HEK293T (cell line): ENCODE measurements around the gene GSDME.
"Not testable (repeated sequence)": the region's sequence is repeated elsewhere in the genome, so short reads cannot be mapped to it uniquely, and the experiment has no call there.

Experiments
- CTCF ChIA-PET: fragments of 350-600 bp; formaldehyde crosslinking; extraction: SDS; loops from one replicate; lab custom pipeline; 2021; ENCODE audit warnings: antibody characterized with exemption, inconsistent platforms; lab: Yijun Ruan, JAX
- POLR2A ChIA-PET: fragments of 350-600 bp; formaldehyde crosslinking; extraction: SDS; loops from one replicate; lab custom pipeline; 2020; ENCODE audit warnings: antibody characterized with exemption, inconsistent platforms; lab: Yijun Ruan, JAX
- DNase-seq: peaks from one replicate; pipeline ENCODE4 v3.0.0; 2012; ENCODE audit warnings: mixed read lengths; ENCODE audit errors: extremely low spot score
- ARNT ChIP-seq: fragments of 450-650 bp; IDR thresholded peaks from 2 replicates; pipeline ENCODE4 v1.6.1; 2017; ENCODE audit warnings: mild to moderate bottlenecking
- BHLHE40 ChIP-seq: fragments of 450-650 bp; IDR thresholded peaks from 2 replicates; pipeline ENCODE4 v1.6.1; 2016; ENCODE audit warnings: mild to moderate bottlenecking, moderate library complexity, borderline replicate concordance
- CTBP1 ChIP-seq: fragments of 450-650 bp; IDR thresholded peaks from 2 replicates; pipeline ENCODE4 v1.6.1; 2016; ENCODE audit warnings: borderline replicate concordance
- ELF4 ChIP-seq: fragments of 450-650 bp; IDR thresholded peaks from 2 replicates; pipeline ENCODE4 v1.6.1; 2017; ENCODE audit warnings: antibody characterized with exemption
- FOXA1 ChIP-seq: fragments of 450-650 bp; IDR thresholded peaks from 2 replicates; pipeline ENCODE4 v1.6.1; 2016; ENCODE audit warnings: mild to moderate bottlenecking
- FOXK2 ChIP-seq: fragments of 450-650 bp; IDR thresholded peaks from 2 replicates; pipeline ENCODE4 v1.6.1; 2016; ENCODE audit warnings: mild to moderate bottlenecking
- FOXM1 ChIP-seq: fragments of 450-650 bp; IDR thresholded peaks from 2 replicates; pipeline ENCODE4 v1.6.1; 2017; ENCODE audit warnings: mild to moderate bottlenecking, borderline replicate concordance
- HDGF ChIP-seq: fragments of 450-650 bp; IDR thresholded peaks from 2 replicates; pipeline ENCODE4 v1.6.1; 2017; ENCODE audit warnings: antibody characterized with exemption, borderline replicate concordance
- L3MBTL2 ChIP-seq: fragments of 450-650 bp; conservative IDR thresholded peaks from 2 replicates; pipeline ENCODE4 v1.6.1; 2016; ENCODE audit warnings: mild to moderate bottlenecking
- LEF1 ChIP-seq: fragments of 450-650 bp; IDR thresholded peaks from 2 replicates; pipeline ENCODE4 v1.6.1; 2017; ENCODE audit warnings: mild to moderate bottlenecking, borderline replicate concordance
- NFRKB ChIP-seq: fragments of 450-650 bp; IDR thresholded peaks from 2 replicates; pipeline ENCODE4 v1.6.1; 2016; ENCODE audit warnings: mild to moderate bottlenecking, moderate library complexity
- SP1 ChIP-seq: fragments of 450-650 bp; IDR thresholded peaks from 2 replicates; pipeline ENCODE4 v1.6.1; 2017
- SUZ12 ChIP-seq: fragments of 450-650 bp; IDR thresholded peaks from 2 replicates; pipeline ENCODE4 v1.6.1; 2016; ENCODE audit warnings: mild to moderate bottlenecking
- TARDBP ChIP-seq: fragments of 450-650 bp; IDR thresholded peaks from 2 replicates; pipeline ENCODE4 v1.6.1; 2016
- ZNF384 ChIP-seq: fragments of 450-650 bp; IDR thresholded peaks from 2 replicates; pipeline ENCODE4 v1.6.1; 2016
- TF ChIP-seq, protein P1 (sequence below): fragments of 450-650 bp; IDR thresholded peaks from 2 replicates; pipeline ENCODE4 v1.6.1; 2016

The GSDME gene

DNA sequence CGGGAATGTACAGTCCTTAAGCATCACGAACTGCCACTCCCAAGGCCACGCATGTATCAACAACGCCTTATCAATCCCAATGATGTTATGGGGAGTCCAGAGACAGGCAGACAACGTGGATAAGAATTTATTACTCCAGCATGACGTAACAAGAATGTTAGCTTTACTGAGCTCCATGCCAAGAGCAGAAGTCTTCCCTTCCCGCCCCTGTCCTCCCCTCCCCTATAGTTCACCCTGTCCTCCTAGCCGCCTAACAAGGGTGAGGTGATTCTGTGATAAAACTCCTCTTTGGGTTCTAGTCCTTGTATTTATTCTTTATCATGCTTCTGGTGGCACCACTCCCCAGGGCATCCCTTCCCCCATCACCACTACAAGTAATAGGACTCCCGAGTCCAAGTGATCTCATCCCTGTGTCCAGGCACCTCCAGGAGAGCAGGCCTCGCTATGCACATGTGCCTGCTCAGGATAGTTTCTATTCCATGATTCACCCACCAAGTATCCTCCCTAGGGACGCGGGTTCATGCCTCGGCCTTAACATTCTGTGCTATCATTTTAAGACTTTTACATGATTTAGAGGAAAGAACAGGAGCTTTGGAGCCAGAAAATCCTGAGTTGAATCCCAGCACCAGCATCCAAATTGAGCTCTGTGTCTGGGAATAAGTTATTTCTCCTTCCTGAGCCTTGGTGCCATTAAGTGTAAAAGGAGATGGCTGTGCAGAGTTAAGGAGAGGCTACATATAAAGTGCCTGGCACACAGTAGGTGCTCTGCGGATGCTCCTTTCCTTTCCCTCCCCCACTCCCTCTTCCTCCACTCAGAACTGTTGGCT, 15.4 kb downstream of the GSDME start:
- ChIA-PET POLR2A (interaction anchor here (1.3 to 1.6 kb wide), 2 partner anchors 14 to 26 kb away, joined by 3 to 4 read pairs; no protein-coding TSS in a partner anchor), CTCF (interaction anchor here (0.6 kb wide), 1 partner anchor 18 kb away, joined by 3 read pairs; no protein-coding TSS in a partner anchor)
- no peak for TF ChIP-seq FOXA1
- TF ChIP-seq L3MBTL2: peak; percentile 33
- TF ChIP-seq HDGF: no peak
- no peak for TF ChIP-seq SUZ12
- TF ChIP-seq, protein P1, sequence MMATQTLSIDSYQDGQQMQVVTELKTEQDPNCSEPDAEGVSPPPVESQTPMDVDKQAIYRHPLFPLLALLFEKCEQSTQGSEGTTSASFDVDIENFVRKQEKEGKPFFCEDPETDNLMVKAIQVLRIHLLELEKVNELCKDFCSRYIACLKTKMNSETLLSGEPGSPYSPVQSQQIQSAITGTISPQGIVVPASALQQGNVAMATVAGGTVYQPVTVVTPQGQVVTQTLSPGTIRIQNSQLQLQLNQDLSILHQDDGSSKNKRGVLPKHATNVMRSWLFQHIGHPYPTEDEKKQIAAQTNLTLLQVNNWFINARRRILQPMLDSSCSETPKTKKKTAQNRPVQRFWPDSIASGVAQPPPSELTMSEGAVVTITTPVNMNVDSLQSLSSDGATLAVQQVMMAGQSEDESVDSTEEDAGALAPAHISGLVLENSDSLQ: 0 out of 2 replicates have a peak, but pooled peaks have one; percentile 13
- DNase-seq: peak; percentile 40

DNA sequence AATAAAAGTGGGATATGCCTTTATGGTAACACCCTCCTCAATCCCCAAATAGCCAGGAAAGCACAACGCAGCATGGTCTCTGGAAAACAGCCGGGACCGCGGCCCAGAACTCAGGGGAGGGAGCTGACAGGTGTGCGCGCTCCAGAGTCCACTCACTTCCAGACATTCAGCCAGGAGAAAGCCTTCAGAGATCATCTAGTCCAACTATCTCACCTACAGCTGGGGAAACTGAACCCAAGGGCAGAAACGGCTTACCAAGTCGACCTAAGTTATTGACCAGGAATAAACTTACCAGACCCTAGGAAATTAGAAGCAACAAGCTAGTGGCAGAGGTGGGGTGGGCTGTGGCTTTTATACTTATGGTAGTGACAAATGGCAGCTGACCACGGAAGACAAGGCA, 16.4 kb downstream of the GSDME start:
- POLR2A ChIA-PET: interaction anchor here (1.6 kb wide), 1 partner anchor 25 kb away, joined by 3 read pairs; no protein-coding TSS in a partner anchor
- DNase-seq: no peak
- CTCF ChIA-PET: no interaction called here
- TF ChIP-seq LEF1 (no peak), SP1 (no peak), L3MBTL2 (no peak), ZNF384 (no peak), BHLHE40 (no peak), FOXM1 (no peak), ELF4 (no peak), TARDBP (no peak), HDGF (no peak), SUZ12 (no peak), FOXA1 (no peak), FOXK2 (no peak)
- TF ChIP-seq, protein P1: no peak

DNA sequence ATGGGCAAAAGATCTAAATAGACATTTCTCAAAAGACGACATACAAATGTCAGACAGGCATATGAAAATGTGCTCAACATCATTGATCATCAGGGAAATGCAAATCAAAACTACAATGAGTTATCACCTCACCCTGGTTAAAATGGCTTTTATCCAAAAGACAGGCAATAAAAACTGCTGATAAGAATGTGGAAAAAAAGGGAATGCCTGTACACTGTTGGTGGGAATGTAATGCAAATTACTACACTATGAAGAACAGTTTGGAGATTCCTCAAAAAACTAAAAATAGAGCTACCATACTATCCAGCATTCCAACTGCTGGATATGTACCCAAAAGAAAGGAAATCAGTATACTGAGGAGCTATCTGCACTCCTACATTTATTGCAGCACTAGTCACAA, 18.0 kb downstream of the GSDME start:
- DNase-seq: no peak
- ChIA-PET POLR2A (no interaction called here), CTCF (no interaction called here)
- TF ChIP-seq FOXM1 (no peak), FOXA1 (no peak), CTBP1 (no peak), L3MBTL2 (no peak), ZNF384 (no peak), BHLHE40 (no peak), LEF1 (no peak), TARDBP (no peak), ARNT (no peak), NFRKB (no peak), HDGF (no peak), SUZ12 (no peak), ELF4 (no peak), FOXK2 (no peak)
- TF ChIP-seq, protein P1: no peak

DNA sequence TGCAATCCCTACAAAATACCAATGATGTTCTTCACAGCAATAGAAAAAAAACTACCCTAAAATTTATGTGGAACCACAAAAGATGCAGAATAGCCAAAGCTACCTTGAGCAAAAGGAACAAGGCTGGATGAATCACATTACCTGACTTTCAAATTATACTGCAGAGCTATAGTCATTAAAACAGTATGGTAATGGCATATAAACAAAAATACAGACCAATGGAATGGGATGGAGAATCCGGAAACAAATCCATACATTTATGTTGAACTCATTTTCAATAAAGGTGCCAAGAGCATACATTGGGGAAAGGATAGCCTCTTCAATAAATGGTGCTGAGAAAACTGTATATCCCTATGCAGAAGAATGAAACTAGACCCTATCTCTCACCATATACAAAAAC, 18.7 kb downstream of the GSDME start:
- CTCF ChIA-PET: no interaction called here
- no peak for DNase-seq
- no peak for TF ChIP-seq HDGF
- TF ChIP-seq CTBP1: no peak
- TF ChIP-seq ZNF384: no peak
- POLR2A ChIA-PET: no interaction called here

DNA sequence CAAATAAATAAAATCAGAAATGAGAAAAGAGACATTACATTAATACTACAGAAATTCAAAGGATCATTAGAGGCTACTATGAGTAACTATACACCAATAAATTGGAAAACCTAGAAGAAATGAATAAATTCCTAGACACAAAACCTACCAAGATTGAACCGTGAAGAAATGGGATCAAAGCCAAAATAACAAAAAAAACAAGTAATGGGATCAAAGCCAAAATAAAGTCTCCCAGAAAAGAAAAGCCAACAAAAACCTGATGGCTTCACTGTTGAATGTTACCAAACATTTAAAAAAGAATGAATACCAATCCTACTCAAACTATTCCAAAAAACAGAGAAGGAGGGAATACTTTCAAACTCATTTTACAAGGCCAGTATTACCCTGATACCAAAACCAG, 20.0 kb downstream of the GSDME start:
- CTCF ChIA-PET: no interaction called here
- no peak for DNase-seq
- POLR2A ChIA-PET: no interaction called here

DNA sequence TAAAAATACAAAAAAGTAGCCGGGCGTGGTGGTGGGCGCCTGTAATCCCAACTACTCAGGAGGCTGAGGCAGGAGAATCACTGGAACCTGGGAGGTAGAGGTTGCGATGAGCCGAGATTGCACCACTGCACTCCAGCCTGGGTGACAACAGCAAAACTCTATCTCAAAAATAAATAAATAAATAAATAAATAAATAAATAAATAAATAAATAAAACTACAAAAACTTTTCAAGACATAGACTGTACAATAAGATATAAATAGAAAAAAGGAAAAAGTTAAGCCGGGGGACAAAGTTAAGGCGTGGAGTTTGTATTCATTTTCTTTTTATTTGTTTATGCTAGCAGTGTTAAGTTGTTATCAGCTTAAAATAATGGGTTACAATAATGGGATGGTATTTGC, 21.7 kb downstream of the GSDME start:
- POLR2A ChIA-PET, DNase-seq, CTCF ChIA-PET: not testable (repeated sequence)

More for the DNA sequence above, 20.0 kb downstream of the GSDME start:
- TF ChIP-seq SUZ12: no peak
- TF ChIP-seq FOXK2: no peak
- TF ChIP-seq HDGF: no peak

DNA sequence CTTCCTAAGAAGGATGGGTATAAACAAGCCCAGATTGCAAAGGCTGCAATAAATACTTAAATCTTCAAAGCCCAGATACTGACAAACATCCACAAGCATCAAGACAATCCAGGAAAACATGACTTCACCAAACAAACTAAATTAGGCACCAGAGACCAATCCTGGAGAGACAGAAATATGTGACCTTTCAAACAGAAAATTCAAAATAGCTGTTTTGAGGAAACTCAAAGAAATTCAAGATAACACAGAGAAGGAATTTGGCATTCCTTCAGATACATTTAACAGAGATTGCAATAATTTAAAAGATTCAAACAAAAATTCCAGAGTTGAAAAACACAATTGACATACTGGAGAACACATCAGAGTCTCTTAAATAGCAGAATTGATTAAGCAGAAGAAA, 23.0 kb downstream of the GSDME start:
- no peak for TF ChIP-seq TARDBP
- TF ChIP-seq SUZ12: no peak
- TF ChIP-seq NFRKB: no peak
- no peak for TF ChIP-seq HDGF
- no peak for TF ChIP-seq FOXA1
- no peak for TF ChIP-seq SP1
- TF ChIP-seq, protein P1: no peak
- no peak for TF ChIP-seq LEF1
- no peak for TF ChIP-seq FOXK2
- no peak for TF ChIP-seq ELF4
- TF ChIP-seq ARNT: no peak
- TF ChIP-seq CTBP1: no peak
- TF ChIP-seq BHLHE40: no peak
- TF ChIP-seq L3MBTL2: no peak
- DNase-seq: no peak
- ChIA-PET CTCF (no interaction called here), POLR2A (no interaction called here)
